Tibial nerve (tissue), 4 donors: Measurements from ENCODE around the gene USB1. TPM values are rescaled to one million over a fixed set of nuclear protein-coding genes. Genes with fewer than 3 reads are reported as not detected.

Experiments
- DNase-seq, 2 donors: peaks; one replicate each; pipeline ENCODE4 v3.0.0-alpha.2; 2019; ENCODE audit warnings: low spot score in 2 of 2
- H3K27ac ChIP-seq, 4 donors: fragments of 200-600 bp; sonication (generic) in 3 of 4; one replicate each; pipeline ENCODE4 v1.5.1; 2017 to 2019; ENCODE audit warnings: mild to moderate bottlenecking in 1 of 4
- H3K27me3 ChIP-seq, 2 donors: fragments of 200-600 bp; sonication (generic) in 1 of 2; one replicate each; pipeline versions ENCODE4 v1.5.1 to v1.6.0; 2017 to 2019
- H3K36me3 ChIP-seq, 3 donors: fragments of 200-600 bp; sonication (generic); one replicate each; pipeline ENCODE4 v1.5.1; 2018 to 2019
- H3K4me1 ChIP-seq, 4 donors: fragments of 200-600 bp; sonication (generic) in 3 of 4; one replicate each; pipeline ENCODE4 v1.5.1; 2017 to 2019
- H3K4me3 ChIP-seq, 4 donors: fragments of 200-600 bp; sonication (generic) in 3 of 4; one replicate each; pipeline ENCODE4 v1.5.1; 2017 to 2019; ENCODE audit warnings: mild to moderate bottlenecking in 1 of 4, moderate library complexity in 1 of 4
- H3K9me3 ChIP-seq, 4 donors: fragments of 200-600 bp; sonication (generic) in 3 of 4; one replicate each; pipeline ENCODE4 v1.5.1; 2017 to 2019
- CTCF ChIP-seq, 5 experiments: fragments of 200-600 bp in 3 of 5; fragments of 450-650 bp in 2 of 5; sonication (generic) in 3 of 5; IDR thresholded peaks; one replicate each; pipeline ENCODE4 v1.5.1; 2016 to 2019; ENCODE audit warnings: antibody characterized with exemption in 5 of 5, mild to moderate bottlenecking in 3 of 5, moderate library complexity in 2 of 5
- EP300 ChIP-seq, 2 donors: sonication (generic); formaldehyde crosslinking; IDR thresholded peaks; one replicate each; pipeline ENCODE4 v1.6.1; 2017; ENCODE audit warnings: antibody characterized with exemption in 2 of 2, mild to moderate bottlenecking in 1 of 2
- POLR2A ChIP-seq, 2 donors: fragments of 450-650 bp; IDR thresholded peaks; one replicate each; pipeline ENCODE4 v1.6.1; 2017; ENCODE audit warnings: antibody characterized with exemption in 2 of 2, mild to moderate bottlenecking in 2 of 2, moderate library complexity in 2 of 2
- WGBS, 2 donors: methylation state at CpG; one replicate each; pipeline ENCODE4 v1.1.5; 2018; 5-methylcytosine and 5-hydroxymethylcytosine counted together
- total RNA-seq, 4 donors: library from RNA; depleted of rRNA; stranded (reverse); fragments of >200 nt; gene quantifications; one replicate each; pipeline ENCODE4 v1.1.0, GENCODE V29; 2016

USB1 gene
- total RNA-seq, 4 donors from 2014 or later: 23.1 to 80.4 (median 31.6) TPM

GRCh38 chr16:58027161-58027915 is 26.1 kb downstream of the USB1 start:
- 4 to 7% methylated on average over 29 to 32 of the region's 43 CpGs for WGBS, 2 donors
- no peaks in the 10 kb centered on the region for H3K36me3 ChIP-seq
- TF ChIP-seq EP300 (IDR thresholded peaks at IDR 0.05): no peak
- TF ChIP-seq POLR2A (IDR thresholded peaks at IDR 0.05): no peak
- TF ChIP-seq CTCF (IDR thresholded peaks at IDR 0.05): no peak
- H3K27ac ChIP-seq: peak overlapping the region; percentile 37 to 90 (median 81)
- no peaks in the 10 kb centered on the region for H3K9me3 ChIP-seq
- no peak for DNase-seq
- H3K4me3 ChIP-seq: peak overlapping the region; percentile 49 to 93 (median 74)
- no peaks in the 10 kb centered on the region for H3K27me3 ChIP-seq
- H3K4me1 ChIP-seq: peaks cover 0 to 98% (median 43%) of the 10 kb centered on the region in 4 donors

GRCh38 chr16:58027916-58028455 is 26.8 kb downstream of the USB1 start:
- Histone ChIP-seq H3K36me3 (no peaks in the 10 kb centered on the region), H3K4me3 (peak overlapping the region in 2 of 4 donors; percentile 82 to 93), H3K9me3 (no peaks in the 10 kb centered on the region), H3K27ac (peak overlapping the region in 3 of 4 donors; percentile 79 to 90 (median 83)), H3K27me3 (no peaks in the 10 kb centered on the region), H3K4me1 (peaks cover 0 to 98% (median 40%) of the 10 kb centered on the region in 4 donors)
- TF ChIP-seq POLR2A (IDR thresholded peaks at IDR 0.05) (no peak), CTCF (IDR thresholded peaks at IDR 0.05) (no peak), EP300 (IDR thresholded peaks at IDR 0.05) (no peak)
- WGBS, 2 donors: 56 to 62% methylated on average over 4 to 8 of the region's 8 CpGs
- DNase-seq: no peak

- Histone ChIP-seq H3K4me3 (no peak overlapping the region), H3K9me3 (no peaks in the 10 kb centered on the region), H3K27me3 (no peaks in the 10 kb centered on the region), H3K27ac (peak overlapping the region in 3 of 4 donors; percentile 36 to 90 (median 83)), H3K4me1 (peaks cover 0 to 98% (median 36%) of the 10 kb centered on the region in 4 donors), H3K36me3 (no peaks in the 10 kb centered on the region)
- TF ChIP-seq CTCF (IDR thresholded peaks at IDR 0.05) (no peak), POLR2A (IDR thresholded peaks at IDR 0.05) (no peak), EP300 (IDR thresholded peaks at IDR 0.05) (no peak)
- 38 to 42% methylated on average over 4 to 6 of the region's 6 CpGs for WGBS, 2 donors
- no peak for DNase-seq
Observed at GRCh38 chr16:58028541-58029070, 27.4 kb downstream of the USB1 start.

GRCh38 chr16:58029410-58029809 is 28.2 kb downstream of the USB1 start:
- Histone ChIP-seq H3K4me1 (peaks cover 0 to 93% (median 34%) of the 10 kb centered on the region in 4 donors), H3K9me3 (no peaks in the 10 kb centered on the region), H3K4me3 (no peak overlapping the region), H3K27me3 (no peaks in the 10 kb centered on the region), H3K36me3 (no peaks in the 10 kb centered on the region), H3K27ac (peak overlapping the region in 3 of 4 donors; percentile 36 to 90 (median 83))
- DNase-seq: no peak
- TF ChIP-seq POLR2A (IDR thresholded peaks at IDR 0.05) (no peak), EP300 (IDR thresholded peaks at IDR 0.05) (no peak), CTCF (IDR thresholded peaks at IDR 0.05) (no peak)
- WGBS, 2 donors: 69 to 71% methylated on average over 2 of the region's 2 CpGs
